Activated T-cell treated with anti-CD3 and anti-CD28 coated beads, Interleukin-2, amount 50 U/mL, for 48 hours (primary cell): ENCODE results near the gene HTR3B.
A peak's percentile ranks its signal among the peaks of the same experiment; 100 is the strongest.
"Not testable (repeated sequence)": the region's sequence is repeated elsewhere in the genome, so short reads cannot be mapped to it uniquely, and the experiment has no call there.

Source experiments
- DNase-seq, 2 experiments: peaks; one replicate each; pipeline ENCODE4 v3.0.0-alpha.2; 2020

The HTR3B gene, protein sequence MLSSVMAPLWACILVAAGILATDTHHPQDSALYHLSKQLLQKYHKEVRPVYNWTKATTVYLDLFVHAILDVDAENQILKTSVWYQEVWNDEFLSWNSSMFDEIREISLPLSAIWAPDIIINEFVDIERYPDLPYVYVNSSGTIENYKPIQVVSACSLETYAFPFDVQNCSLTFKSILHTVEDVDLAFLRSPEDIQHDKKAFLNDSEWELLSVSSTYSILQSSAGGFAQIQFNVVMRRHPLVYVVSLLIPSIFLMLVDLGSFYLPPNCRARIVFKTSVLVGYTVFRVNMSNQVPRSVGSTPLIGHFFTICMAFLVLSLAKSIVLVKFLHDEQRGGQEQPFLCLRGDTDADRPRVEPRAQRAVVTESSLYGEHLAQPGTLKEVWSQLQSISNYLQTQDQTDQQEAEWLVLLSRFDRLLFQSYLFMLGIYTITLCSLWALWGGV

DNA sequence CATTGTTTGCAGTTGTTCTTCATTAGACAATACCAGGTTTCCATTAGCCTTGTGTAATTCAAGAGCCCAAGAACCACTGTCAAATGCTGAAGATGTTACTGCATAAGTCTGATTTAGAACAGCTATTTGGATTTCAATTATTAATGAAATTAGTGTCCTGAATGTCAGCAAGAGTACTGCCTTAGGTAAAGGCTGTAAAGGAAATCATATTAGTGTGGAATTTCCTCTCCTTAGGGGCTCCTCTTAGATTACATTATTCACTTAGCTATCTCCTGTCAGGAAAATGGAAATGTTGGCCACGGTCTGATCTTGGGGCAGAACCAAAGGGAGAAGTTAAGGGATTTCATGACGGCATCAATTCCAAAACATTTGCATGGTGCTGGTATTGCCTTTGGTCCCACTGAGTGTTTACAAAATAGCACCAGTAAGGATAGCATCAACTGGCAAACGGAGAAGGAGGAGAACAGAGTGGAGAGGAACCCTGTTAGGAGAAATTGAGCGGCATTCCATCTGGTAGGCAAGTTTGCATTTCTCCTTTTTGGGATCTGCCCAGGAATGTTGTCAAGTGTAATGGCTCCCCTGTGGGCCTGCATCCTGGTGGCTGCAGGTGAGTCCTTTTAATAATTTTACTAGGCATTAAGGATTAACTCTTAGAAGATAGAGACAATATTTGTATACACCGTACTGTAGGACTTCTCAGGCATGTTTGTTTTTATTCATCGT is at the start of gene HTR3B:
Gene HTR3B, plus strand, starts transcription at position 418 of the 723 bp plus-strand sequence. Its CDS starts 138 bp downstream, at position 556.
- DNase-seq = no peak

DNA sequence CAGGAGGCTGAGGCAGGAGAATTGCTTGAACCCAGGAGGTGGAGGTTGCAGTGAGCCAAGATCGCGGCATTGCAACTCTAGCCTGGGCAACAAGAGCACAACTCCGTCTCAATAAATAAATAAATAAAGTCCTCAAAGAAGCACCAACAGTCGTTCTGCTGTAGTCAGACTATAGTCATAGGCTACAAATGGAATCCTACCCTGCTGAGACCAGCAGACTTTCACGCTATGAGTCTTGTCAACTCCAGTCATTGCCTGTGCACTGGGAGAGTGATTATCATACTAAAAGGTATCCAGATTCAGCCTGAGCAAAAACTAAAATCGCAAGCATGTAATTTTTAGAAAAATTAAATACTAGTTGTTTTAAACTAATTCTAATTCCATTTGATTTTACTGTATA is 48.8 kb upstream of the HTR3B start:
- no peak for DNase-seq

DNA sequence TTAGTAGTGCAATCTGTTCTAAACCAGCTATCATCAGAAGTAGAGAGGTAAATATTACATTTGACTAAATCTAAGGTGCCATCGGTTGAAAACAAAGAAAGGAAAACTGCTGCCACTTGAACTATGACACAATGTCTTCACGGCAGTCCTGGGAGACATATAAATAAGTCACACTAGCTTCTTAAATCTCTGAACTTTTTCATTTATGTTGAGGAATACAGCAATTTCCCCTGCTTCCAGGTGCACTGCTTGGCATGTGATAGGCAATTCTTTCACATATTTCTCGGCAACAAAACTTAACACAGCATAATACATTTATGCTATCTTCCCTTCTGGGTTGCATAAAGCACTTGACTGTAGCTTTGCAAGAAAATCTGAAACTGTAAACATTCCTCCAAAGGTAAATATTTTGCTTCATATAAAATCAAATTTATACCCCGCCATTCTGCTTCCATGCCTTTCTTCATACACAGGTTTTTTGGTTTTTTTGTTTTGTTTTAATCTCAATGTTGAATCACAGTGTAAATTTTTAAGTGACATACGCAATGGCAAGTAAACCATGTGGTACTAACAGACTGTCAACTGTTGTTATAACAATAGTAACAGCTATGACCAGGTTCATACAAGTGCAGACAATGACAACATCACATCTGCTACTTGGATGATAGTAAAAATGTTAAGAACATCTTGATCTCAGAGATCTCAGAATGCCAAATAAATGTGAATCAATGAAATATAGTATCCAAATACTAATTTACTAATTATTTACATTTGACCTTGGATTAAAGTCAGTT is 47.4 kb upstream of the HTR3B start:
- DNase-seq = no peak

DNA sequence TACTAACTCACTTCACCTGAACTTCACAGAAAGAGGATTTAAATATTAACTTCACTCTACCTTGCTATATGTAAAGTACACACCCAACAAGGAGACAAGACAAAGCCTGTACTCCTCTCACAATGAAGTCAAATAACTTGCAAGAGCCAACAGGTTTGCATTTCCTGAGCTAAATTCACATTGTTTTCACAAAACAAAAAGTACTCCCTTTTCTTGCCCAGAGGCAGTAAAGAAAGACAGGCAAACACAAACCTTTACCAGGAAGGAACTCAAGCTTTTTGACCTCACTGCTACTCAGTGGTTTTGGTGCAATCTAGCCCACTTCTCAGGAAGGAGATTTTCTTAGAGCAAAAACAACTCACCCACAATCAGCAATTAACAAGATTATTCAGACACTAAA is 44.9 kb upstream of the HTR3B start:
- DNase-seq = no peak

DNA sequence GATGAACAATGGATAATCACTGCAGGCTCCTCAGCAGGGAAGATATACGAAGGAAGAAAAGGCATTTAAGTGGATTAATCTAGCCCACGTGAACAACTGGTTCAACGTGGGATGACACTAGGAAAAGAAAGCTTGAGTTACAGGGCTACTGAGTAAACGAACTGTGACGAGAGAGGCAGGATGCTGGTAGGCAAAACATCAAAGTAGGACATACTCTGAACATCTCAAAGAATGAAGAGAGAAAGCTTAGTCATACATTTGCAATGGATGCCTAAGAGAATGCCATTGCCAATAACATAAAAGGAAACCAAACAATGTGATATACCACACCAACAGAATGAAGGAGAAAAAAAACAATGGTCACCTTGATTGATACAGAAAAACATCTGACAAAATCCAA is 42.2 kb upstream of the HTR3B start:
- no peak for DNase-seq

DNA sequence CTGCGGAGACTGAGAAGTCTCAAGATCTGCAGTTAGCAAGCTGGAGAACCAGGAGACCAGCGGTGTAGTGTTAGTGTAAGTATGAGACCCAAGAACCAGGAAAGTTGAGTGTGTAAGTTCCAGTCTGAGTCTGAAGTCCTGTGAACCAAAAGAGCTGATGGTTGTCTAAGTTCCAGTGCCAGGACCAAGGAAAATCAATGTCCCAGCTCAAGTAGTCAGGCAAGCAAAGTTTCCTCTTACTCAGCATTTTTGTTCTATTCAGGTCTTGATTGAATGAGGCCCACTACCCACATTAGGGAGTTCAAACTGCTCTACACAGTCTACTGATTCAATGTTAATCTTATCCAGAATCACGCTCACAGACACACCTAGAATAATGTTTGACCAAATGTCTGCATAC is 40.2 kb upstream of the HTR3B start:
- DNase-seq = no peak

DNA sequence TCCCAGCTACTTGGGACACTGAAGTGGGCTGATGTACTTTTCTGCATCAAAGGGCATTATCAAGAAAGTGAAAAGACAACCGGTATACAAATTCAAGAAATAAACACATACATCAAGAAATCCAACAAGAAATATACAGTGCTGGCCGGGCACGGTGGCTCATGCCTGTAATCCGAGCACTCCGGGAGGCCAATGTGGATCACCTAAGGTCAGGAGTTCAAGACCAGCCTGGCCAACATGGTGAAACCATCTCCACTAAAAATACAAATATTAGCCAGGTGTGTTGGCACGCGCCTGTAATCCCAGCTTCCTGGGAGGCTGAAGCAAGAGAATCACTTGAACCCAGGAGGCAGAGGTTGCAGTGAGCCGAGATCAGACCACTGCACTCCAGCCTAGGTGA is 38.7 kb upstream of the HTR3B start:
- DNase-seq = no peak

DNA sequence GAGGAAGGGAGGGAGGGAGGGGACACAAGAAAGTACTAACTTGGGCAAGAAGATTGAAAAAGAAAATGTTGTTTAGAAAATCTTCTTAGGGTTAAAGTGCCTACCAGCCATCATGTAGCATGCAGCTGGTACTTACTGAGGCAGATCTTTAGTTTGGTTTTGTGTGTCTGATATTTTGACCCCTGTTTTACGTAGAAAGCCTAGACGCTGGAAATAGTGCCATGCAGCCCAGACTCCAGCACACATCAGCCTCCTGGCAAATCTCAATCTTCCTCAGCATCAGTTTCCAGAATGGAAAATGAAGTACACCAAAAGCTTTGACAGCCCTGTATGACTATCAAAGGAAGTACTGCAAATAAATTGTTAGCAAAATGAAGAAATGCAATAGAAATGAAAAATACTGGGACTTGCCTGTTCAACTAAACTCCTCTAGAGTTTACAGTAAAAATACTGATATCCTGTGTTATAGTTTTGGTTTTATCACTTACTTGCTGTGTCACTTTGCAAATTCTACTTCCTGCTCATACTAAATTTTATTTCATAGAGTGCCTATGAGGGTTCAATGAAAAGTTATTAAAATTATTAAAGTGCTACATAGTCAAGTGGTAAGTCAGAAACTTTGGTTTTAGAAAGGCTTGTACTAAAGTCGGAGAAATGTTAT is 36.6 kb upstream of the HTR3B start:
- DNase-seq = no peak

DNA sequence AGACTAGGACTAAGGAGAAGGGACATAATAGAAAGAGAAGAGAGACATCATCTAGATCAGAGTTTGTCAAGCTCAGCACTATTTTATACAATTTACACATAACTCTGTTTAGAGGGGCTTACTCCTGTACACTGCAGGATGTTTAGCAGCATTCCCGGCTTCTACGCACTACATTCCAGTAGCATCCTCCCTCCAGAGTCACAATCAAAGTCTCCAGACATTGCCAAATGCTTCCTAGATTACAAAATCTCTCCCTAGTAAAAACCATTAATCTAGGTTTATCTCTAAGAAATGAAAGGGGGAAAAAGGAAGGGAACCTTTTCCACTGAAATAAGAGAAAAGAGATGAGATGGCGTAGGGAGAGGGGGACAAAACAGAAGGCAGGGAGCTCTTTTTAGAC is 33.3 kb upstream of the HTR3B start:
- no peak for DNase-seq

DNA sequence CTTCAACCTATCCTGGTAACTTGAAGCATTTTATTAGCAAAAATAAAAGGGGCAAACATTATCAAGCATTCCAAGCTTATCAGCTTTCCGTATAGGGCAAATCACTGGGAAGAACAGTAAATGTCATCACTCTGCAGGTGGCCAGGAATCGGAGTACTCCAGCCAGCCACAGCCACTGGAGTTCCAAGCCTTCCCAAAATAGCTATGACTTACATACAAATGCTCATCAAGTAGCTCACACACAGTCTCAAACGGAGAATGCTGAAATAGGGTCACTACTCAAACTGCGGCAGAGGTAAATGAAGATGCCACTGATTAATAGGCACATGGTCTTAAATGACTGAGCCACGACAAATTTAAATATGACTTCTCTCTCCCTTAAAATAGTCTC is 31.4 kb upstream of the HTR3B start:
- no peak for DNase-seq

DNA sequence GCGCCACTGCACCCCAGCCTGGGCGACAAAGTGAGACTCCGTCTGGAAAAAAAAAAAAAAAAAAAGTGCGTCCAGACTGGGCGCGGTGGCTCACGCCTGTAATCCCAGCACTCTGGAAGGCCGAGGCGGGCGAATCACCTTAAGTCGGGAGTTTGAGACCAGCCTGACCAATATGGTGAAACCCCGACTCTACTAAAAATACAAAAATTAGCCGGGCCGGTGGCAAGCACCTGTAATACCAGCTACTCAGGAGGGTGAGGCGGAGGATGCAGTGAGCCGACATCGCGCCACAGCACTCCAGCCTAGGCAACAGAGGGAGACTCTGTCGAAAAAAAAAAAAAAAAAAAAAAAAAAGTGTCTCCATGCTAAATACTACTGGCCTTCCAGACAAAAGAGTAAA is 30.5 kb upstream of the HTR3B start:
- no peak for DNase-seq

DNA sequence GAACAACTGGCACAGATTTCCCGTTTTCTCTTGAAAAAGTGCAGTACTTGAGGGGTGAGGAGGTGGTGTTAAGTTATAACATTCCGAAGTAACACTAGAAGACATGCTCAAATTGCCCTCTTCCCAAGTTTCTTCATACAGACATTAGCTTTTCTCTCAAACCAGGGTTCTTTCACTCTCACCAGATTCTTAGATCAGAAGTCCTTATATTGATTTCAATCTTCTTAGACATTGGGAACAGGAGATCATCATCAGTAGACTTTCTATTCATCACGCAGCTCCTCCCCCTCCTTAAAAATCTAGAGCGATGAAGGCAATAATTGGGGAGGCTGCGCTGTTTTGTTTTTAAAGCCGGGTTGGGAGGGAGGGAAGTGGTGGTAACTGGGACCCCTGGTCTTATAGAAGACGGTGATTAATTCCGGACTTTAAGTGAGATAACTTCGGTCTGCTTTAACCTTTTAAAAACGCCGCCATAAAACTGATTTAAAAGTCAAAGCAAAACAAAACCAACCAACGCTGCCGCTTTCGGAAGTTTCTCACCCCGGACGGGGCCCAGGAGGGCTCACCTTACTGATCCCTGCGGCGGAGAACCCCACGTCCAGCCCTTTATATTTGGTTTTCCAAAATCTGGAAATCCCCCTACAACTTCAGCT is 29.9 kb upstream of the HTR3B start:
- DNase-seq = no peak

DNA sequence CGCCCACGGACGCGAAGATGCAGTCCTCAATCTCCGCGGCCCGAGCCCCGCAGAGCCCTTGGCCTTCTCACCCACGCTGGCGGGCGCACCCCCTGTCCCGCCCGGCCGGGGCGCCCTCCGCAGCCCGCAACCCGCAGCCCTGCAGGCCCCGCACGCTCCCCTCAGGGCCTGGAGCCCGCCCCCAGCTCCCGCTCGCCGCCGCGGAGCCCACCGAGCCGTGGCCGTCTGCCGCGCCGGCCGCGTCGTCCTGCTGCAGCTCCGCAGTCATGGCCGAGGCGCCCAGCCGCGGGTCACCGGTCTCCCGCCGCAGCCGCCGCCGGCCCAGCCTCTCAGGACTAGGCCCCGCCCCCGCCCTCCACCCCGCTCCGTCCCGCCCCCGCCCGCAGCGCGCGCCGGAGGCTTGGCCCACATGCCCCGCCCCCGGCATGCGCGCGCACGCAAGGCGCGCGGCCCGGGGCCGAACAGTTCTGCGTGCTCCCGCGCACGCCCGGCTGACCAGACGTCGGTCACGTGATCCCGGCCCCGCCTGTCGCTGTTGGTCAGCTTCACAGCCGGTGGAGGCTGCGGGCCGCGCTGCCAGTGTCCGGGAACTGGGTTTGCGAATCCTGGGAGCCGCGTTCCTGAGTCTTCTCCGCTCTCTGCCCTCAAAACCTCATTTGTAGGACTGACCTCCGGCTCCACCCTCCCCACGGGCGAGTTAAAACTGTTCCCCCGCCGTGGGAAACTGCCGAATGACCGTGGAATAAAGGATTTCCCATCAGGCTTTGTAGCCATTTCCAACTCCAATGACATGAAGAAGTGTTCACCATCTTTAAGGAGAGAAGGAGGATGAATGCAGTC is 29.1 kb upstream of the HTR3B start, which contains the start of gene USP28:
Gene USP28, minus strand, starts transcription at position 339 of the 840 bp plus-strand sequence. Its CDS starts 71 bp downstream, at position 268.
- DNase-seq = peak; percentile 88 to 90

DNA sequence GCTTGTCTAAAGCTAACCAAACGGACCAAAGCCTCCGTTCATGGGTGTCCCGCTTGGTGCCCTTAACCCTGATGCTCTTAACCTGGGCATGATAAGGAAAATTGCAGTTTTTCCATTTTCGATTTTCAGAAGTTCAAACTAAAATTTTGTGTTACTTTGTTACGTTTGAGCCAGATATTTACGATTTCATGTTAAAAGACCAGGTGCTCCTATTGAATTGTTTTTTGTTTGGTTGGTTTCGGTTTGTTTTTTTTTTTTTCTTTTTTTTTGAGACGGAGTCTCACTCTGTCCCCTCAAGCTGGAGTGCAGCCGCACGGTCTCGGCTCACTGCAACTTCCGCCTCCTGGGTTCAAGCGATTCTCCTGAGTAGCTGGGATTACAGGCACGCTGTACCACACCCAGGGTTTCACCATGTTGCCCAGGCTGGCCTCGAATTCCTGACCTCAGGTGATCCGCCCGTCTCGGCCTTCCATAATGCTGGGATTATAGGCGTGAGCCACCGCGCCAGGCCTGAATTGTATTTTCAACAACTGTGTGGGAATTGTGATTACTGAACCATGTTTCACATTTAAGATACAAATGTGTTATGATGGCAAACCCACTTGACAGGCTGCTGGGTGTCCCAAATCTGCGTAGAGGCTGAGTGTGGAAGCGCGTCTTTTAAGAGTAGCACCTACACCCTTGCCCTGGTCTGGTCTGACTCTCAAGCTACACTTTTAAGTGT is 28.4 kb upstream of the HTR3B start:
- no peak for DNase-seq

DNA sequence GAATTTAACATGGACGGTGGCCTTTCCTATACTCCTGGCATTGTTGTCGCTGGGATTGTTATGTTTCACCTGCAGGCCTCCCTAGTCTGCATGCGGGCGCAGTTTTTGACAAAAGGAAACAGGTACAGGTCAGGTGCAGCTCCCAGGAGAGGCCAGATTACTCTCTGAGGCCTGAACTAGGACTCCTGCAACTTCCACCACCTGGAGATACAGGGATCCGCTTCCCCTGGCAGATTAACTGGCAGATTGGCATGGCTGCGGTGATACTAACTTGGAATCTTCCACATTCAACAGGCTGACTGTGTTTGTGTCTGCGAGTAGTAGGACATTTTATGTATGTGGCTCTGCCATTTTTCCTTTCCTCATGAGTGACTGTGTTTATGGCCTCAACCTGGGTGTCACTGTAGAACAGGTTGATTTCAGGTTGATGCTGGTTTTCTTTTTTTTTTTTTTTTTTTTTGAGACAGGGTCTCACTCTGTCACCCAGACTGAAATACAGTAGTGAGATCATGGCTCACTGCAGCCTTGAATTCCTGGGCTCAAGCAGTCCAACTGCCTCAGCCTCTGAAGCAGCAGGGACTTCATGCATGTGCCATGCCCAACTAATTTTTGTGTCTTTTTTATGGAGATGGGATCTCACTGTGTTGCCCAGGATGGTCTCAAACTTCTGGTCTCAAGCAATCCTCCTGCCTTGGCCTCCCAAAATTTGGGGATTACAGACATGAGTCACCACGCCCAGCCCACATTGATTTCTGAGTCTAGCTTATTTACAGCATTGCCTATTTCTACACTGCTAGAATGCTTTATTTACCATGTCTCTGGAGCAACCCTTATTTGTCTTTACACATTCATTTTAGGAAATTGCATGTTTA is 27.6 kb upstream of the HTR3B start:
- DNase-seq = no peak

DNA sequence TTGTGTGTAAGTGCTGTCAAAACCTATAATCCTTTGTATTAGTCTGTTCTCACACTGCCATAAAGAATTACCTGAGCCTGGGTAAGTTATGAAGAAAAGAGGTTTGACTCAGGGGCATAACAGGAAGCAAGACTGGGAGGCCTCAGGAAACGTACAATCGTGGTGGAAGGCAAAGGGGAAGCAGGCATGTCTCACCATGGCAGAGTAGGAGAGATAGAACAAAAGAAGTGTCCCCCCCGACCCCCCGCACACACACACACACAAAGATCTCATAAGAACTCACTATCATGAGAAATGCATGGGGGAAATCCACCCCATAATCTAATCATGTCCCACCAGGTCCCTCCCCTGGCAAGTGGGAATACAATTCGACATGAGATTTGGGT is 26.9 kb upstream of the HTR3B start:
- no peak for DNase-seq

DNA sequence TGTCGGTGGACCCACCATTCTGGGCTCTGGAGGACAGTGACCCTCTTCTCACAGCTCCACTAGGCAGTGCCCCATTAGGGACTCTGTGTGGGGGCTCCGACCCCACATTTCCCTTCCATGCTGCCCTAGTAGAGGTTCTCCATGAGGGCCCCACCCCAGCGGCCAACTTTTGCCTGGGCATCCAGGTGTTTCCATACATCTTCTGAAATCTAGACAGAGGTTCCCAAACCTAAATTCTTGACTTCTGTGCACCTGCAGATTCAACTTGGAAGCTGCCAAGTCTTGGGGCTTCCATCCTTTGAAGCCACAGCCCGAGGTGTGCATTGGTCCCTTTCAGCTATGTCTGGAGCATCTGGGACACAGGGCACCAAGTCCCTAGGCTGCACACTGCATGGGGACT is 25.1 kb upstream of the HTR3B start:
- DNase-seq = not testable (repeated sequence)

DNA sequence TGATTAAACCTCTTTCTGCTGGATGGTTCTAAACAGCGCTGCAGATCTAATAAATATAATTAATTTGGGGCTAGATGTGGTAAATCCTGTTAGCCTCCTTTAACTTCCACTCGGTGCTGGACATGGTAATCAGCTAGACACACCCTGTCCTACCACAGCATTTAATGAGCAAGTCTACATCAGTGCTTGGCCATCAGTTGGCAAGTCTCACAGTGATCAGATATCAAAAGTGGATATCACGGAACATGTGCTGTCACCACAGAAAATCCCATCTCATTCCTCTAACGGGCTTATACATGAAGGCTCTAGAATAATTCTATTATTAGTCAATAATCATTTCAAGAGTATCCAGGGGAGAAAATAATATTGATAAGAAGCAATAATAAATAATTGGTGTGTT is 23.6 kb upstream of the HTR3B start:
- DNase-seq = no peak

DNA sequence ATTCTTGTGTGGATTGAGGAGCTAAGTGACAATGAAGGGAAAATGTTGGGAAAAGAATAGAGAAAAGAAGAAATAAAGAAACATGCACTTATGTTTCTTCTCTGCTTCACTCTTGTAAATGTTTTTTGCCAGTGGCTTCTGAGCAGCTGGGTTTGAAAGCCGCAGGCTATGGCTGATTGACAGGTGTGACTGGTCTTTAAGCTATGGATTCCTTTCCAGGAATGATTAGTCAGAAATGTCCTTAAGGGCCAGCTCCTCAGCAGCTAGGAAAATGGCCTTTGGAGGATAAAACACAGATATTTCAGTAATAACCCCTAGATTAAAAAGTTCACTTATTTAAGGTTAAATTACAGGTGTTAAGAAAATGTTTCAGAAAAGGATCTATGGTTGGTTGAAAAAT is 22.7 kb upstream of the HTR3B start:
- no peak for DNase-seq
